GM23338 (cell line): ENCODE results near the gene SYNE1. TPM values are rescaled to one million over a fixed set of nuclear protein-coding genes. Genes with fewer than 3 reads are reported as not detected.

Experiments used
- ATAC-seq: fragments of 200-7000 bp; cut with Tn5 transposase; 3 replicates; pipeline ENCODE4 v1.9.1; 2020
- DNase-seq: peaks from one replicate; pipeline ENCODE4 v3.0.0-alpha.2; 2015; ENCODE audit warnings: low spot score
- H2AFZ ChIP-seq: fragments of 200-600 bp; sonication (generic); 2 replicates; pipeline ENCODE4 v1.8.0; 2016; ENCODE audit warnings: antibody characterized with exemption, mild to moderate bottlenecking, moderate library complexity
- H3F3A ChIP-seq: fragments of 200-600 bp; sonication (generic); replicated peaks from 2 replicates; pipeline ENCODE4 v1.8.0; 2017; ENCODE audit warnings: antibody characterized with exemption, mixed run types, low read depth
- H3K27ac ChIP-seq: fragments of 200-600 bp; sonication (generic); 2 replicates; pipeline ENCODE4 v1.6.1; 2016; ENCODE audit warnings: low read depth
- H3K27me3 ChIP-seq: fragments of 200-600 bp; sonication (generic); 2 replicates; pipeline ENCODE4 v1.8.0; 2016; ENCODE audit warnings: mild to moderate bottlenecking, mixed run types, moderate library complexity; ENCODE audit not compliant: insufficient read depth
- H3K36me3 ChIP-seq: fragments of 200-600 bp; sonication (generic); 2 replicates; pipeline ENCODE4 v1.8.0; 2016; ENCODE audit warnings: mild to moderate bottlenecking; ENCODE audit not compliant: insufficient read depth
- H3K4me1 ChIP-seq: fragments of 200-600 bp; sonication (generic); 2 replicates; pipeline ENCODE4 v1.8.0; 2016; ENCODE audit warnings: mild to moderate bottlenecking, moderate library complexity; ENCODE audit not compliant: insufficient read depth
- H3K4me2 ChIP-seq: fragments of 200-600 bp; sonication (generic); 2 replicates; pipeline ENCODE4 v1.7.1; 2017; ENCODE audit warnings: mixed run types
- H3K4me3 ChIP-seq: fragments of 200-600 bp; sonication (generic); 2 replicates; pipeline ENCODE4 v1.6.1; 2016; ENCODE audit warnings: mixed run types
- H3K79me2 ChIP-seq: fragments of 200-600 bp; sonication (generic); replicated peaks from 2 replicates; pipeline ENCODE4 v1.8.0; 2017; ENCODE audit warnings: mild to moderate bottlenecking; ENCODE audit not compliant: insufficient read depth
- H3K9me2 ChIP-seq: fragments of 200-600 bp; sonication (generic); 2 replicates; pipeline ENCODE4 v1.8.0; 2017; ENCODE audit not compliant: insufficient read depth
- H4K20me1 ChIP-seq: fragments of 200-600 bp; sonication (generic); replicated peaks from 2 replicates; pipeline ENCODE4 v1.8.0; 2017; ENCODE audit warnings: mild to moderate bottlenecking; ENCODE audit not compliant: insufficient read depth
- H3K27ac Mint-ChIP-seq: 2 replicates; pipeline ENCODE4 v1.8.0; 2020; ENCODE audit warnings: inconsistent platforms, mild to moderate bottlenecking, moderate library complexity, mixed read lengths
- H3K27me3 Mint-ChIP-seq: 3 replicates; pipeline ENCODE4 v1.8.0; 2022; ENCODE audit warnings: low read depth, mild to moderate bottlenecking, moderate library complexity, mixed read lengths, inconsistent platforms; ENCODE audit not compliant: insufficient read depth, poor library complexity
- H3K36me3 Mint-ChIP-seq: 3 replicates; pipeline ENCODE4 v1.8.0; 2021; ENCODE audit warnings: low read depth, mild to moderate bottlenecking, inconsistent platforms, moderate library complexity, mixed read lengths
- H3K4me1 Mint-ChIP-seq: 3 replicates; pipeline ENCODE4 v1.8.0; 2020; ENCODE audit warnings: mild to moderate bottlenecking, inconsistent platforms, mixed read lengths
- H3K4me3 Mint-ChIP-seq: 3 replicates; pipeline ENCODE4 v1.8.0; 2021; ENCODE audit warnings: moderate library complexity, mild to moderate bottlenecking, inconsistent platforms, mixed read lengths
- H3K9me3 Mint-ChIP-seq: 3 replicates; pipeline ENCODE4 v1.8.0; 2020; ENCODE audit warnings: moderate library complexity, mild to moderate bottlenecking, inconsistent platforms, mixed read lengths
- EZH2 ChIP-seq: fragments of 200-600 bp; sonication (generic); IDR thresholded peaks from one replicate; pipeline ENCODE4 v1.8.0; 2017; ENCODE audit warnings: antibody characterized with exemption, mild to moderate bottlenecking, low read depth; ENCODE audit not compliant: unreplicated experiment
- EZH2phosphoT487 ChIP-seq: fragments of 200-600 bp; sonication (generic); IDR thresholded peaks from one replicate; pipeline ENCODE4 v1.8.1; 2018; ENCODE audit warnings: antibody characterized with exemption; ENCODE audit not compliant: unreplicated experiment
- NANOG ChIP-seq: IDR thresholded peaks from 2 replicates; pipeline ENCODE4 v1.6.1; 2016; ENCODE audit warnings: antibody characterized with exemption, borderline replicate concordance
- POLR2AphosphoS5 ChIP-seq: IDR thresholded peaks from 2 replicates; pipeline ENCODE4 v1.6.1; 2016; ENCODE audit warnings: antibody characterized with exemption, low read depth
- STAT1 ChIP-seq: IDR thresholded peaks from one replicate; pipeline ENCODE4 v1.6.1; 2016; ENCODE audit warnings: antibody characterized with exemption; ENCODE audit not compliant: unreplicated experiment
- ZNF114 ChIP-seq: fragments of 250-450 bp; sonication (Bioruptor Pico); IDR thresholded peaks from 2 replicates; pipeline ENCODE4 v1.5.0; 2020; ENCODE audit warnings: mild to moderate bottlenecking, moderate library complexity
- polyA plus RNA-seq: library from polyadenylated mRNA; unstranded; fragments of >200 nt; fragmentation: Nextera tagmentation; extraction: Ambion mirVana; gene quantifications from 2 replicates; pipeline ENCODE4 v1.2.1, GENCODE V29; 2016
- total RNA-seq: library from RNA; depleted of rRNA; stranded (reverse); fragments of >200 nt; shearing (Covaris generic); gene quantifications from 2 replicates; pipeline ENCODE4 v1.2.3, GENCODE V29; 2014
- TF ChIP-seq, protein P1 (sequence below): IDR thresholded peaks from one replicate; pipeline ENCODE4 v1.6.1; 2018; ENCODE audit warnings: antibody characterized with exemption; ENCODE audit not compliant: unreplicated experiment
- TF ChIP-seq, protein P2 (sequence below), 2 experiments: fragments of 200-600 bp in 1 of 2; sonication (generic) in 1 of 2; conservative IDR thresholded peaks; 2 replicates each; pipeline versions ENCODE4 v1.5.1 to v1.6.1; 2016 to 2017; ENCODE audit warnings: antibody characterized with exemption in 2 of 2, low read depth in 2 of 2, mild to moderate bottlenecking in 2 of 2, moderate library complexity in 1 of 2
- TF ChIP-seq, protein P3 (sequence below): fragments of 250-450 bp; sonication (Bioruptor Pico); IDR thresholded peaks from 2 replicates; pipeline ENCODE4 v1.5.0; 2020; ENCODE audit warnings: mild to moderate bottlenecking, moderate library complexity

Gene SYNE1
- total and polyA plus RNA-seq, 2 experiments from 2014 or later, result 3.9 to 13.6 TPM

DNA sequence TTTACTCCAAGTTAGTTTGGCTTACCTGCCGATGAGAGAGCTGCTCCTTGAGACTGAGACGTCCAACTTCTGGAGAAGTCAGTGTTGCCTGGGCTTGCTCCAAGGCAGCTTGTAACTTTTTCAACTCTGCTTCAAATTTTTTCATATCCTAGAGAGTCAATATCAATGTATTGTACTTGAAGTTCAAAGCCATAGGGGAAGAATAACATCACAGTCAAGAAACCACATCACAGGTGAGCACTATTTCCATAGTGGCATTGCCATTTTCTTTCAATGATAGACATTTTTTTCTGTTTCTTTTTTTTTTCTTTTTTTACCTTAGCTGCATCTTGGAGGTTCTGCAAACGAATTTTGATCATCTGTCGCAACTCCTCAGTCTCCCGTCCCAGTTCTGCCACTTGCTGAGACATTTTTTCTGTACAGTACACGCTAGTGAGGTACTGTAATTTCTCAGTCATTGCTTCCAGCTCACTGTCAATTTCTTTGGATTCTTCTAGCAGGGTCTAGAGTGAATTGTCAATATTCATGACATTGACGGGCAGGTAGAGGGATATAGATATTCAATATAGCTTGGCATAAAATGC lies 326.7 kb downstream of the SYNE1 start:
- no peaks in the 10 kb centered on the region for H3K27me3 Mint-ChIP-seq
- H3K4me3 Mint-ChIP-seq, result no peak overlapping the region
- Histone ChIP-seq H4K20me1 (no peaks in the 10 kb centered on the region), H3K9me2 (peaks cover 3% of the 10 kb centered on the region; the same call in 1 of the 2 replicates), H3K4me1 (no peaks in the 10 kb centered on the region), H3K4me2 (no peak overlapping the region), H3K79me2 (no peaks in the 10 kb centered on the region), H2AFZ (no peak overlapping the region), H3K4me3 (no peak overlapping the region), H3K36me3 (no peaks in the 10 kb centered on the region), H3K27me3 (no peaks in the 10 kb centered on the region), H3K27ac (no peak overlapping the region), H3F3A (no peaks in the 10 kb centered on the region)
- peaks cover 3% of the 10 kb centered on the region; the same call in 1 of the 3 replicates for H3K4me1 Mint-ChIP-seq
- ATAC-seq (no peak), DNase-seq (no peak)
- H3K27ac Mint-ChIP-seq, result no peak overlapping the region
- no peaks in the 10 kb centered on the region for H3K9me3 Mint-ChIP-seq
- TF ChIP-seq, protein P1, sequence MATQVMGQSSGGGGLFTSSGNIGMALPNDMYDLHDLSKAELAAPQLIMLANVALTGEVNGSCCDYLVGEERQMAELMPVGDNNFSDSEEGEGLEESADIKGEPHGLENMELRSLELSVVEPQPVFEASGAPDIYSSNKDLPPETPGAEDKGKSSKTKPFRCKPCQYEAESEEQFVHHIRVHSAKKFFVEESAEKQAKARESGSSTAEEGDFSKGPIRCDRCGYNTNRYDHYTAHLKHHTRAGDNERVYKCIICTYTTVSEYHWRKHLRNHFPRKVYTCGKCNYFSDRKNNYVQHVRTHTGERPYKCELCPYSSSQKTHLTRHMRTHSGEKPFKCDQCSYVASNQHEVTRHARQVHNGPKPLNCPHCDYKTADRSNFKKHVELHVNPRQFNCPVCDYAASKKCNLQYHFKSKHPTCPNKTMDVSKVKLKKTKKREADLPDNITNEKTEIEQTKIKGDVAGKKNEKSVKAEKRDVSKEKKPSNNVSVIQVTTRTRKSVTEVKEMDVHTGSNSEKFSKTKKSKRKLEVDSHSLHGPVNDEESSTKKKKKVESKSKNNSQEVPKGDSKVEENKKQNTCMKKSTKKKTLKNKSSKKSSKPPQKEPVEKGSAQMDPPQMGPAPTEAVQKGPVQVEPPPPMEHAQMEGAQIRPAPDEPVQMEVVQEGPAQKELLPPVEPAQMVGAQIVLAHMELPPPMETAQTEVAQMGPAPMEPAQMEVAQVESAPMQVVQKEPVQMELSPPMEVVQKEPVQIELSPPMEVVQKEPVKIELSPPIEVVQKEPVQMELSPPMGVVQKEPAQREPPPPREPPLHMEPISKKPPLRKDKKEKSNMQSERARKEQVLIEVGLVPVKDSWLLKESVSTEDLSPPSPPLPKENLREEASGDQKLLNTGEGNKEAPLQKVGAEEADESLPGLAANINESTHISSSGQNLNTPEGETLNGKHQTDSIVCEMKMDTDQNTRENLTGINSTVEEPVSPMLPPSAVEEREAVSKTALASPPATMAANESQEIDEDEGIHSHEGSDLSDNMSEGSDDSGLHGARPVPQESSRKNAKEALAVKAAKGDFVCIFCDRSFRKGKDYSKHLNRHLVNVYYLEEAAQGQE, result no peak
- TF ChIP-seq STAT1 (no peak), ZNF114 (CRISPR knock-in tag) (no peak), EZH2phosphoT487 (no peak), POLR2AphosphoS5 (no peak), NANOG (no peak), EZH2 (no peak)
- TF ChIP-seq, protein P2, sequence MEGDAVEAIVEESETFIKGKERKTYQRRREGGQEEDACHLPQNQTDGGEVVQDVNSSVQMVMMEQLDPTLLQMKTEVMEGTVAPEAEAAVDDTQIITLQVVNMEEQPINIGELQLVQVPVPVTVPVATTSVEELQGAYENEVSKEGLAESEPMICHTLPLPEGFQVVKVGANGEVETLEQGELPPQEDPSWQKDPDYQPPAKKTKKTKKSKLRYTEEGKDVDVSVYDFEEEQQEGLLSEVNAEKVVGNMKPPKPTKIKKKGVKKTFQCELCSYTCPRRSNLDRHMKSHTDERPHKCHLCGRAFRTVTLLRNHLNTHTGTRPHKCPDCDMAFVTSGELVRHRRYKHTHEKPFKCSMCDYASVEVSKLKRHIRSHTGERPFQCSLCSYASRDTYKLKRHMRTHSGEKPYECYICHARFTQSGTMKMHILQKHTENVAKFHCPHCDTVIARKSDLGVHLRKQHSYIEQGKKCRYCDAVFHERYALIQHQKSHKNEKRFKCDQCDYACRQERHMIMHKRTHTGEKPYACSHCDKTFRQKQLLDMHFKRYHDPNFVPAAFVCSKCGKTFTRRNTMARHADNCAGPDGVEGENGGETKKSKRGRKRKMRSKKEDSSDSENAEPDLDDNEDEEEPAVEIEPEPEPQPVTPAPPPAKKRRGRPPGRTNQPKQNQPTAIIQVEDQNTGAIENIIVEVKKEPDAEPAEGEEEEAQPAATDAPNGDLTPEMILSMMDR (conservative IDR thresholded peaks at IDR 0.05; ENCODE audit: low read depth in 2 of 2), result no peak
- TF ChIP-seq, protein P3, sequence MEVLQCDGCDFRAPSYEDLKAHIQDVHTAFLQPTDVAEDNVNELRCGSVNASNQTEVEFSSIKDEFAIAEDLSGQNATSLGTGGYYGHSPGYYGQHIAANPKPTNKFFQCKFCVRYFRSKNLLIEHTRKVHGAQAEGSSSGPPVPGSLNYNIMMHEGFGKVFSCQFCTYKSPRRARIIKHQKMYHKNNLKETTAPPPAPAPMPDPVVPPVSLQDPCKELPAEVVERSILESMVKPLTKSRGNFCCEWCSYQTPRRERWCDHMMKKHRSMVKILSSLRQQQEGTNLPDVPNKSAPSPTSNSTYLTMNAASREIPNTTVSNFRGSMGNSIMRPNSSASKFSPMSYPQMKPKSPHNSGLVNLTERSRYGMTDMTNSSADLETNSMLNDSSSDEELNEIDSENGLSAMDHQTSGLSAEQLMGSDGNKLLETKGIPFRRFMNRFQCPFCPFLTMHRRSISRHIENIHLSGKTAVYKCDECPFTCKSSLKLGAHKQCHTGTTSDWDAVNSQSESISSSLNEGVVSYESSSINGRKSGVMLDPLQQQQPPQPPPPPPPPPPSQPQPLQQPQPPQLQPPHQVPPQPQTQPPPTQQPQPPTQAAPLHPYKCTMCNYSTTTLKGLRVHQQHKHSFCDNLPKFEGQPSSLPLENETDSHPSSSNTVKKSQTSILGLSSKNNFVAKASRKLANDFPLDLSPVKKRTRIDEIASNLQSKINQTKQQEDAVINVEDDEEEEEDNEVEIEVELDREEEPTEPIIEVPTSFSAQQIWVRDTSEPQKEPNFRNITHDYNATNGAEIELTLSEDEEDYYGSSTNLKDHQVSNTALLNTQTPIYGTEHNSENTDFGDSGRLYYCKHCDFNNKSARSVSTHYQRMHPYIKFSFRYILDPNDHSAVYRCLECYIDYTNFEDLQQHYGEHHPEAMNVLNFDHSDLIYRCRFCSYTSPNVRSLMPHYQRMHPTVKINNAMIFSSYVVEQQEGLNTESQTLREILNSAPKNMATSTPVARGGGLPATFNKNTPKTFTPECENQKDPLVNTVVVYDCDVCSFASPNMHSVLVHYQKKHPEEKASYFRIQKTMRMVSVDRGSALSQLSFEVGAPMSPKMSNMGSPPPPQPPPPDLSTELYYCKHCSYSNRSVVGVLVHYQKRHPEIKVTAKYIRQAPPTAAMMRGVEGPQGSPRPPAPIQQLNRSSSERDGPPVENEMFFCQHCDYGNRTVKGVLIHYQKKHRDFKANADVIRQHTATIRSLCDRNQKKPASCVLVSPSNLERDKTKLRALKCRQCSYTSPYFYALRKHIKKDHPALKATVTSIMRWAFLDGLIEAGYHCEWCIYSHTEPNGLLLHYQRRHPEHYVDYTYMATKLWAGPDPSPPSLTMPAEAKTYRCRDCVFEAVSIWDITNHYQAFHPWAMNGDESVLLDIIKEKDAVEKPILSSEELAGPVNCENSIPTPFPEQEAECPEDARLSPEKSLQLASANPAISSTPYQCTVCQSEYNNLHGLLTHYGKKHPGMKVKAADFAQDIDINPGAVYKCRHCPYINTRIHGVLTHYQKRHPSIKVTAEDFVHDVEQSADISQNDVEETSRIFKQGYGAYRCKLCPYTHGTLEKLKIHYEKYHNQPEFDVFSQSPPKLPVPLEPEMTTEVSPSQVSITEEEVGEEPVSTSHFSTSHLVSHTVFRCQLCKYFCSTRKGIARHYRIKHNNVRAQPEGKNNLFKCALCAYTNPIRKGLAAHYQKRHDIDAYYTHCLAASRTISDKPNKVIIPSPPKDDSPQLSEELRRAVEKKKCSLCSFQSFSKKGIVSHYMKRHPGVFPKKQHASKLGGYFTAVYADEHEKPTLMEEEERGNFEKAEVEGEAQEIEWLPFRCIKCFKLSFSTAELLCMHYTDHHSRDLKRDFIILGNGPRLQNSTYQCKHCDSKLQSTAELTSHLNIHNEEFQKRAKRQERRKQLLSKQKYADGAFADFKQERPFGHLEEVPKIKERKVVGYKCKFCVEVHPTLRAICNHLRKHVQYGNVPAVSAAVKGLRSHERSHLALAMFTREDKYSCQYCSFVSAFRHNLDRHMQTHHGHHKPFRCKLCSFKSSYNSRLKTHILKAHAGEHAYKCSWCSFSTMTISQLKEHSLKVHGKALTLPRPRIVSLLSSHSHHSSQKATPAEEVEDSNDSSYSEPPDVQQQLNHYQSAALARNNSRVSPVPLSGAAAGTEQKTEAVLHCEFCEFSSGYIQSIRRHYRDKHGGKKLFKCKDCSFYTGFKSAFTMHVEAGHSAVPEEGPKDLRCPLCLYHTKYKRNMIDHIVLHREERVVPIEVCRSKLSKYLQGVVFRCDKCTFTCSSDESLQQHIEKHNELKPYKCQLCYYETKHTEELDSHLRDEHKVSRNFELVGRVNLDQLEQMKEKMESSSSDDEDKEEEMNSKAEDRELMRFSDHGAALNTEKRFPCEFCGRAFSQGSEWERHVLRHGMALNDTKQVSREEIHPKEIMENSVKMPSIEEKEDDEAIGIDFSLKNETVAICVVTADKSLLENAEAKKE (CRISPR knock-in tag), result no peak
- no peaks in the 10 kb centered on the region for H3K36me3 Mint-ChIP-seq
